ENCODE results near the gene TRPM6. TPM values are rescaled to one million over a fixed set of nuclear protein-coding genes. Genes with fewer than 3 reads are reported as not detected.

The TRPM6 gene
- total RNA-seq, 1 donor from 2014 or later, result not detected

DNA sequence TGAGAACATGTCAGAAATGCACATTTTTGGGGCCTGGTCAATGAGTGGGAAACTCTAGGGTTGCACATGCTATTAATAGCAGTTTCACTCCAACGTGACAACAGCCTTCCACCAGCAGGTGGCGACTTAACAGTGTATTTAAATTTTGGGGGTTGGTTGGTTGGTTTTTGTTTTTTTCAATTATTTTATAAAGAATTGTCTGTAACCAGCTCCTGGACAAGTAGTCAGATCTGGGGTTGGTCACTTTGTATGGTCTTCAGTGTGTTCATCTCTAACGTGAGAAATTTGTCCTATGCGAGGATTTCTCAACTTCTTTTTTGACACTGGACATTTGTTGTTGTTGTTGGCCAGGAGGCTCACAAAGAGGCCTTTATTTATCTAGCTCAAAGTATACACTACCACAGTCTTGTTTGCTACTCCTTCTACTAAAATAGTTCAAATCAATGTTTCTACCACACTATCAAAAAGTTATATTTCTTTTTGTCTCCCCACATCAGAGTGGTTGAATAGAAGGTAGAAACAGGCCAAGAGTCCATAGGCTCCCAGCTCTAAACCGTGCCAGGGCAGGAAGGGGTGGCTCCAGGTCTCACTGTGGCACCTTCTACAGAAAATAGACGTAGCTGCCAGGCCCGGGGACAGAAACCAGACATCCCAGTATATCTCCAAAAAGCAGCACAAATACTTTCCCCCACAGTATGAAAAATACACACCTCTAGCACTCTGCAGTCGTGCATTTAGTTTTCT is 110.4 kb downstream of the TRPM6 start:
- DNase-seq (ENCODE audit: low read depth), result peak; percentile 74

DNA sequence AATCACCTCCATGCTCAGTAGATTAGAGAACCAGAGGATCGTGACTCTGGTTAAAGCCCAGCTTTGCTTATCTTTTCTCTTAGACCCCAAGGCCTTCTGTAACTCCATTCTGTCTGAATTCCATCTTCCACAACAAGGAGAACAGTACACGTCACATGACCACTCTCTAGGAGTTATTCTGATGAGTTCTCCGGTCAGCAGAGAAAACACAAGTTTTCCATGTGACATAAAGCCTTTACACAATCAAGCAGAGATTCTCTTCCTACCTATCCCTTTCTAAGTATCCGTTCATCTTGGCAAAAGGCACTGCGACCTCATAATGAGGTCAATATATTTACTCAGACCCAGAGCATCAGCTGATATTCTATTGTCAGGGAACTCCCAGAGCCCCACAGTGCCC is 112.3 kb downstream of the TRPM6 start:
- no peak for DNase-seq (ENCODE audit: low read depth)

DNA sequence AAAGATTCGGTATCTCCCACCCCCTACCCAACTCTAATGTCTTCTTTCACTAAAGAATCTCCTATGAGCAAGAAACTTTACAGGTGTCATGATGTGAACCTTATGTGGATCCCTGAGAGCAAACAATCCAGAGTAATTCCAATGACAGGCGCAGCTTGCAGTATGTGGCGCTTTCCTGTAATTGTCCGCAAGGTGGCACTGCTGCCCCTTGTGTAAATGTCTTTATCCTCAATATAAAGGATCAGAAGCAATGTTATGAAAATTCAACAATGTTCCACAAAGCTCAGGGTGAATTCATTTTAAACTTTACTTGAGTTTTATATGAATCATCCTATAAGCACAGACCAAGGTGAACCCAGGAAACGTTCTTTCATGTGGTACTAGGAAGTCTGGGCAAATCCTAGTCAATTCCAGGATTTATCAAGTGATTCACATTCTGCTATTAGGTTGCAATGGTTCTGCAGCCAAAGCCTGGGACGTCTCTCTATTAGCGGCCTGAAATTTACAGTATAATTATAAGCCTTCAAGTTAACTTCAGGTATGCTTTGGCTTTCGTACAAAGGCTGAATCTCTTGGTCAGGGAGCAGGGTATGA is 113.7 kb downstream of the TRPM6 start:
- peak; percentile 81 for DNase-seq (ENCODE audit: low read depth)

GRCh38 chr9:74772121-74772520 is 115.6 kb downstream of the TRPM6 start:
- no peak for DNase-seq (ENCODE audit: low read depth)

DNA sequence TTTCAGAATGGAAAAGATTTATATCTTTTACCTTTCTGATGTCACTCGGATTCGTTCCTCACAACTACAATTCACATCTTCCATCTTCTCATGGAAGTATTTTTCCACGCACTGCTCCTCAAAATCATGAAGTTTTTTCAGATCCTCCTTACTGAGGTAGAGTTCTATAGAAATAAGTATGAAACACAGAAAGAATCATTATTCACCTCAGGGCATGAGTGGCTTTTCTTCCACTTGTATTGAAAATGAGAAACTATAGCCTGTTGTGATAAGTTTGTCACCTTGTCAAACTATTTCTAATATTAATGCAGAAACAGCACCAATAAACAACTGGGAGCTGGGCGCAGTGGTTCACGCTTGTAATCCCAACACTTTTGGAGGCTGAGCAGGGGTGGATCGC is 116.0 kb downstream of the TRPM6 start:
- DNase-seq (ENCODE audit: low read depth), result no peak

GRCh38 chr9:74771262-74771585 is 116.5 kb downstream of the TRPM6 start:
- DNase-seq (ENCODE audit: low read depth), result no peak

DNA sequence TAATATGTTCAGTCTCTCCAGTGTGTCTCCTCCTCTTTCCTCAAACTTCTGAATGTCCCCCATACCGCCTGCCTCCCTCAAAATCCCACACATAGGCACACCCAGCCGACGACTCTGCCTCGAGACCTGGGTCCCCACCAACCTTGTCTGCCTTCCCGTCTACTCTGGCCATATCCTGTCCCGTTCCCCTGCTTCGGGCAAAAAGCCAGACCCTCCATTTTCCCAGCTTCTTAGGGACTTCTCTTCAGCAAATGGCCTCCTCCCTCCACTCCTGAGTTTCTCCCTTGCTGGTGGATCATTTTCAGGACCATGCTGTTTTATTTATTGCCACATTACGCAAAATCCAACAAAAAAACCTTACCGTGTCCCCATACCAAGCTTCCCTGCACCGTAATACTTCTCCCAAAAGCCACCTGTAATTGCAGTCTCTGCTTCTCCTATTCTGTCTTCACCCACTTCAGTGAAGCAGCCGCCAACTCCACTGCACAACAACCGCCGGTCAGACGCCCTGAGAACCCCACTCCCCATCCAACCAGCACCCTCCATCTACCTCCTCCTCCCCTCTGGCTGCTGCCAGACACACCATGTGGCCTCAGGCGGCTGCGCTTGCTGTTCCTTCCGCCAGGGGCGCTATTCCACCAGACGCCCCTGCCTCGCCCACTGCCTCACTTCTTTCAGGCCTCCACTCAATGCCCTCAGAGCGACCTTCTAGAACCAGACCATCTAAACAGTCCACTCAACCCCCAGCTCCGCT is 117.0 kb downstream of the TRPM6 start:
- peak; percentile 9 for DNase-seq (ENCODE audit: low read depth)

DNA sequence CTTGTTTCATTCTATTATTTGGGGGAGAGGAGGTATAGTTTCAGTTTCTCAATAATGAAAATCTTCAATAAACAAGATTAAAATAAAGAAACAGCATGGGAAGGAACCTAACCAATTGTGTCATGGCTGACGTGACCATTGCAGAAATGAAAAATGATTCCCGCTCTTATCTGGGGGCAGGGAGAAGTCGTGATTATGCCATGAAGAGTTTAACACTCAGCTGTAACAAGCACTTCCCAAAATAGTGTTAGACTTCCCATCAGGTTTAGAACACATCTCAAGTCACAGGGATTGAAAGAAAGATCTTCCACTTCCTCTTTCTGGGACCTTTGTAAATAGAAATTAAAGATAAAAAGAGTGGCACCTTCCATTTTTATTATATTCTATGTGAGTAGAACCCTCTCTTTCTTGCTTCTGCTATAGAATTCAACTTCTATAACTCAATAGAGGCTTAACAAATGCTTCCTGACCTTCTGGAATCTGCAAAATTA is 122.2 kb downstream of the TRPM6 start:
- DNase-seq (ENCODE audit: low read depth), result no peak

DNA sequence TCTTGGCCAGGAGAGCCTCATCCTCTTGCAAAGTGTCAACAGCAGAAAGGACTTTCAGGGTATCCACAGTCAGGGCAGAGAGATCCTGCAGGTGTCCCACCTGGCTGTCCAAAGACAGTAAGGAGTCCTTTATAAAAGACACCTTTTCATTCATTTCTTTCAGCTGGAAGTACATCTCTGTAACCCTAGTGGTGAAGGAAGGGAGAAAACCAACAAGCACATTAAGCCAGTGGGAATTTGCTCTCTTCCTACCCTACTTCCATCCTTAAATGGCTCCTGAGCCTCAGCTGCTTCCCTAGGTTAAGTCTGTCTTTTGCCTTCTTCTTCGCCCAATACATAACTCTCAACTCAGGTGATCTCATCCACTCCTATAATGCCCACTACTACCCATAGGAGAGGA is 124.8 kb downstream of the TRPM6 start:
- DNase-seq (ENCODE audit: low read depth), result no peak

- DNase-seq (ENCODE audit: low read depth), result no peak
Observed at GRCh38 chr9:74760031-74760700, 127.6 kb downstream of the TRPM6 start.

GRCh38 chr9:74755999-74756398 is 131.7 kb downstream of the TRPM6 start:
- DNase-seq (ENCODE audit: low read depth), result no peak

DNA sequence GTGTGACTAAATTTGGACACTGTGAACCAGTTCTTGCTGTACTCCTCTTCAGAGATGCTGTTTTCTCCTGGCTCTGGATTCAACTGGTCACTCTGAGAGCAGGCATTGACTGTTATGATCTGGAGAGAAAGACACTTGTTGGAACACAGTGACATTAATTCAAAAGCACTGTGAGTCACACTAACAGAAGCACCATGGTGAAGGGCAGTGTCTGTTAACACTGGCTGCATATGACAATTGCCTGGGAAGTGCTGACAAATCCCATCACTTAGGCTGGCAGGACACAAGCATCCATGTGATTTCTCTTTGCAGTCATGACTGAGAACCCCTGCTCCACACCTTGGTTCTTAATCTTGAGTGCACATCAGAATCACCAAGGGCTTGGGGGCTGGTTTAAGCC is 132.4 kb downstream of the TRPM6 start:
- no peak for DNase-seq (ENCODE audit: low read depth)

DNA sequence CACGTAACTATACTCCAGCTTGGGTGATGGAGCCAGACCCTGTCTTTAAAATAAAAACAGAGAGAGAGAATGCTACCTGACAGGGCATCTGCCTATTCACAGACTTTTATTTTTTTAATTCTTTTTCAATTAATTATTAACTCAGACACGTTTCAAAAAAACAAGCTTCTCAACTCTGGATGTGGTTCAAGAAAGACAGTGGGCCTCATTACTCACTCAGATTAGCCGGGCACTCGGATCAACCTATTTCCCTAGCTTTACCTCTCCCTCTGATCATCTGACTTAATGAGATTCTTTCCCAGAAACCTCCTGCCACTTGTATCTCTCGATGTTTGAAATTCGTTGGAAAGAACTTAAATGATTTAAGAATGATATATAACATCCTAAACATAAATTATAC is 134.1 kb downstream of the TRPM6 start:
- DNase-seq (ENCODE audit: low read depth), result no peak

- DNase-seq (ENCODE audit: low read depth), result no peak
Observed at GRCh38 chr9:74748966-74749365, 138.8 kb downstream of the TRPM6 start.

DNA sequence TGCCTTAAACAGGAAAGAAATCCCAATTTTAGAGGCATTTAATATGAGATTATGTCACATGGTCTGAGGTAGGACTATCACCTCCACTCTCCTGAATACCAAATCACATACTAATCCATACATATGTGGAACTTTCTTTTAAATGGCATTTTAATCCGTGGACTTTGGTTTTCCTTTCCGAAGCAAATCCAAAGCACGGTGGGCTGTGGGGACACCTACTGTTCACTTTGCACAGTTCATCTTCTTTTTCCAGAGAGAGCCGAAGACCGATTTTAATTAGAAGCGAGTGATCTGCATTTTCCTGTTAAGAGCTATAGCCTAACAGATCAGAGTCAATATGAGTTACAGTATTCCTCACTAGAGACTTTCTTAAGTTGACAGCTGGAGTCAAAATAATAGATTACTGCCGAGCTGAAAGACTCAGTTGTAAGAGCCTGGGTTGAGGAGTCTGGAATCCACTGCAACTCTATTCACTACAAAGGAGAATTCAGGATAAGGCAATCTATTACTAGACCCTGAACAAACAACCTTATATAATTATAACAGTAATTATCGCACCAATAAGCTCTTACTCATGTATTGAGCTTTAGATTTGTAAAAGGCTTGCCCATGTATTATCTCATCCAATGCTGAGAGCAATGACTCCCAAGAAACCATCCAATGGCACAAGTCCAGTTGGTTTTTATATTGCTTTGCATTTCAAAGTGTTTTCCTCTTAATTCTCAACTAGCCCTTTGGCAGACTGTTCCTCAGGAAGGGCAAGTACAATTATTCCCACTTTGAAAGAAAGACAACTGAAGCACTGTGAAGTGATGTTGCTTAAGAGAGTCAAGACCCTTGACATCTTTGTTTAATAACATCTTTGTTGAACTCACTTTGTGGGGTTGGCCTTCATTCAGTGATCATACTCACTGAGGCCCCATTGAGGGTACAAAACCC is 144.7 kb downstream of the TRPM6 start:
- peak; percentile 35 for DNase-seq (ENCODE audit: low read depth)

DNA sequence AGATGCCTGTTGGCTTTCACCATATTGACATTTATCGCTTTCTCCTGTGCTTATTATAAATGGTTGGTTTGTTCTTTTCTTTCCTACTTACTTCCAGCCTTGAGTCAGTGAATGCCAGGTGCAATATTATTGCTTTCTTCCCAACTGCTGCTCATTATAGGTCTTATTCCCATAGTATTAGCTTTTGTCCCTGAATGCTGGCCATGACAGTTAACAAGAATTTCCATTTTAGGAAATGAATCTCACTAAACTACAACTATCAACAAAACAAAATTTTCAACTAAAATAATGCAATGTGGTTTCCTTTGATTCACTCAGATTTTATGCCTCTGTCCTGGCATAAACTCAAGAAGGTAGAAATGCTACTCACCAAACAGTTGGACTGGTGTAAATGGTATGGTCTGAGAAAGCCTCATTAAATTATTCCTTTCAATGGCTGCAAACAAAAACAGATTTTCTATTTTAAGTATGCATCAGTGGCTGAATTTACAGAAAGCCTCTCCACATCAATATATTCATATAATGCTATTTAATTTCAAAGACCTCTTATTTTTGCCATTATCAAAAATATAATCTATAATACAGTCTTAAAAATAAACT is 145.4 kb downstream of the TRPM6 start:
- no peak for DNase-seq (ENCODE audit: low read depth)

- DNase-seq (ENCODE audit: low read depth), result no peak
Observed at GRCh38 chr9:74736646-74737045, 151.1 kb downstream of the TRPM6 start.

DNA sequence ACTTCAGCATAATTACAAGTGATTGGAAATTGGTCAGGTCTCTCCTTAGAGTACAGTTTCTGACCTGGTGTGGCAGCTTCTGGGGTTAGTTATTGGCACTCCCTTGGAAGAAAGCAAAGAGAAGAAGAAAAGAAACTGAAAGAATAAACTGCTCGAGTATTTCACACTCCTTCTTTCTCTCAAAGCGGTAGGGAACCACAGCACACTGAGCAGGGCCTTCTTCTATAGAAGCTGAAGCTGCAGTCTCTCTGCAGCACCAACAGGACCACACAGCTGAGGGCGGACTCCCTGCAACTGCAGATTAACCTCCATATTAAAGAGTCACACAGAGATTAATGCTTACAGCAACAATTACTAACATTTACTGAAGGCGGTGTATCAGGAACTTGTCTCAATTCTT is 152.0 kb downstream of the TRPM6 start:
- DNase-seq (ENCODE audit: low read depth), result no peak

DNA sequence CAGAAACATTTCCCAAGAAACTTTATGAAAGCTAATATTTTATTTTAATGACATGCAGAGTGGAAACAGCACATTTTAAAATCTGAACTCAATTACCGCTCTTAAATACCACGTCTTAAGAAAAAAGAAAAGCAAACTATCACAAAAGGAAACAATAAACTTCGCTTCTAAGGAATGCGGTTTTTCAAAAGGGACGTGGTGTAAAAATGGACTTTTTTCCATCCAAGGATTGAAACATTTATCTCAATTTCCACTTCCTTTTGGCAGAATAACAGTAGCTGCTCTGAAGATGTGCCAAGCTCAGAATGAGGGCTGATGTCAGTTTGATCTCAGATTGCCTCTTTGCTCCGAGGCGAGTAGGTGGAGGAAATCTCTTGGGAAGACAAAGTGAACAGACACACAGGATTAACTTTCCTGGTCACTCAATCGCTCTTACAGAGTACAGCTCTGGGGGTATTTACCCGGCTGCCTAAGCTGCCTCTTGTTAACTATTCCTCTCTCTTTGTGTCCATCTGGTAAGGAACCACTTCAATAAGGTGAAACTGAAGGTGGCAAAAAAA is 158.5 kb downstream of the TRPM6 start:
- peak; percentile 6 for DNase-seq (ENCODE audit: low read depth)

DNA sequence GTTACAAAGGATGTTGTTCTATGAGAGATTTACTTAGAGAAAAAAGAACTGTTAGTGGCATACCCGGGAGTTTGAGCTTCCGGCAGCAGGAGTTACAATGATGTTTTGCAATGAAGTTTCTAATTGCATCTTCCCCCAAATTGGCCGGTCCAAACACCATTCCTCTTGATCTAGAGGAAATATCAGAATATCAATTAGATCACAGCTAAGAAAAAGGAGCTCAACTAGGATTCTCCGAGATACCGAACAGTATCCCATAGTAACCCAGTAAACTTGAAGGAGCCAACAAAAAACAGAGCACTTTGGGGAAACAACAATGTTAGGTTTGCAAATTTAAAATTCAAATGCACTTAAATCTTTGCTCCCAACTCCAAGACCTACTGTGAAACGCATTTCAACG is 159.5 kb downstream of the TRPM6 start:
- DNase-seq (ENCODE audit: low read depth), result no peak
